Osteoblast (primary cell): ENCODE measurements around the gene FBLN5. TPM values are rescaled to one million over a fixed set of nuclear protein-coding genes. Genes with fewer than 3 reads are reported as not detected.
A peak's percentile ranks its signal among the peaks of the same experiment; 100 is the strongest.

Experiments used
- DNase-seq: peaks from one replicate; pipeline ENCODE4 v3.0.0; 2011; ENCODE audit warnings: low spot score, mixed read lengths; ENCODE audit not compliant: insufficient read length; ENCODE audit errors: missing footprints
- H2AFZ ChIP-seq: 2 replicates; pipeline ENCODE4 v1.6.0; 2011; ENCODE audit warnings: mild to moderate bottlenecking, low read length
- H3K27ac ChIP-seq: 2 replicates; pipeline ENCODE4 v1.5.1; 2011; ENCODE audit warnings: mild to moderate bottlenecking, low read depth, low read length, moderate library complexity
- H3K27me3 ChIP-seq: 2 replicates; pipeline ENCODE4 v1.6.0; 2012; ENCODE audit warnings: mild to moderate bottlenecking, control low read depth, inconsistent platforms, low read length, moderate library complexity; ENCODE audit not compliant: insufficient read depth
- H3K36me3 ChIP-seq: 2 replicates; pipeline ENCODE4 v1.5.1; 2011; ENCODE audit warnings: mild to moderate bottlenecking, low read length, control low read depth, moderate library complexity; ENCODE audit not compliant: insufficient read depth
- H3K4me1 ChIP-seq: 2 replicates; pipeline ENCODE4 v1.5.1; 2011; ENCODE audit warnings: mild to moderate bottlenecking, low read length, control low read depth, moderate library complexity; ENCODE audit not compliant: insufficient read depth
- H3K4me2 ChIP-seq: 2 replicates; pipeline ENCODE4 v1.6.0; 2011; ENCODE audit warnings: mild to moderate bottlenecking, low read length; ENCODE audit not compliant: insufficient read depth
- H3K4me3 ChIP-seq: fragments of 200-600 bp; sonication (generic); 3 replicates; pipeline ENCODE4 v1.5.1; 2012; ENCODE audit warnings: mild to moderate bottlenecking, low read length, inconsistent platforms; ENCODE audit not compliant: insufficient read depth
- H3K79me2 ChIP-seq: 2 replicates; pipeline ENCODE4 v1.6.0; 2012; ENCODE audit warnings: mild to moderate bottlenecking, low read length, control low read depth, inconsistent platforms; ENCODE audit not compliant: insufficient read depth
- H3K9me3 ChIP-seq: 2 replicates; pipeline ENCODE4 v1.5.1; 2011; ENCODE audit warnings: low read depth, low read length, control low read depth
- H4K20me1 ChIP-seq: 2 replicates; pipeline ENCODE4 v1.6.0; 2012; ENCODE audit warnings: mild to moderate bottlenecking, low read length, control low read depth; ENCODE audit not compliant: insufficient read depth
- total RNA-seq: library from RNA; depleted of rRNA; stranded (reverse); fragments of >200 nt; gene quantifications from 2 replicates; pipeline ENCODE4 v1.2.3, GENCODE V29; 2012
- TF ChIP-seq, protein P1 (sequence below): IDR thresholded peaks from 2 replicates; pipeline ENCODE4 v1.5.1; 2011; ENCODE audit warnings: mild to moderate bottlenecking, low read depth, low read length, moderate library complexity; ENCODE audit errors: extremely low read depth

The FBLN5 gene
- total RNA-seq, 1 donor = 22.1 TPM

DNA sequence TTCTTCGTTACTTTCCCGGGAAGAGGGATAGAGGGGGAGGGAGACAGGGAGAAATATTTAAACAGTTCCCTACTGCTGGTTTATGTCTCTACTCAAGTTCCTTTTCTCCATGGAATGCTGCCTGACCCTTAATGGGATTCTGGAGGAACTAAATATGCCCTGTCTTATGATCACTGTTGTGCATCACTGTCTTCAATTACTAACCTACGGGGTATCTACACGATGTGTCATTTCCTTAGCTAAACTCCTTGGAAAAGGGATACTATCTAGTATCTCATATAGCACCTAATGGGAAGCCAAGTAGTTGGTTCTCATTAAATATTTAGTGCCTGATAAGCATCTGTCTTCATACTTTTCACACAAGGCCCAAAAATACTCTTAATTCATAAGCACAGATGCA, 37.5 kb upstream of the FBLN5 start:
- Histone ChIP-seq H3K27me3 (no peaks in the 10 kb centered on the region), H3K4me2 (no peak overlapping the region), H3K27ac (peak overlapping the region; percentile 44), H3K79me2 (peaks cover 11% of the 10 kb centered on the region), H3K4me1 (peaks cover 20% of the 10 kb centered on the region), H3K36me3 (peaks cover 22% of the 10 kb centered on the region), H3K4me3 (no peak overlapping the region), H2AFZ (no peak overlapping the region), H4K20me1 (peaks cover under 1% of the 10 kb centered on the region), H3K9me3 (no peaks in the 10 kb centered on the region)
- no peak for DNase-seq
- TF ChIP-seq, protein P1, sequence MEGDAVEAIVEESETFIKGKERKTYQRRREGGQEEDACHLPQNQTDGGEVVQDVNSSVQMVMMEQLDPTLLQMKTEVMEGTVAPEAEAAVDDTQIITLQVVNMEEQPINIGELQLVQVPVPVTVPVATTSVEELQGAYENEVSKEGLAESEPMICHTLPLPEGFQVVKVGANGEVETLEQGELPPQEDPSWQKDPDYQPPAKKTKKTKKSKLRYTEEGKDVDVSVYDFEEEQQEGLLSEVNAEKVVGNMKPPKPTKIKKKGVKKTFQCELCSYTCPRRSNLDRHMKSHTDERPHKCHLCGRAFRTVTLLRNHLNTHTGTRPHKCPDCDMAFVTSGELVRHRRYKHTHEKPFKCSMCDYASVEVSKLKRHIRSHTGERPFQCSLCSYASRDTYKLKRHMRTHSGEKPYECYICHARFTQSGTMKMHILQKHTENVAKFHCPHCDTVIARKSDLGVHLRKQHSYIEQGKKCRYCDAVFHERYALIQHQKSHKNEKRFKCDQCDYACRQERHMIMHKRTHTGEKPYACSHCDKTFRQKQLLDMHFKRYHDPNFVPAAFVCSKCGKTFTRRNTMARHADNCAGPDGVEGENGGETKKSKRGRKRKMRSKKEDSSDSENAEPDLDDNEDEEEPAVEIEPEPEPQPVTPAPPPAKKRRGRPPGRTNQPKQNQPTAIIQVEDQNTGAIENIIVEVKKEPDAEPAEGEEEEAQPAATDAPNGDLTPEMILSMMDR = no peak

DNA sequence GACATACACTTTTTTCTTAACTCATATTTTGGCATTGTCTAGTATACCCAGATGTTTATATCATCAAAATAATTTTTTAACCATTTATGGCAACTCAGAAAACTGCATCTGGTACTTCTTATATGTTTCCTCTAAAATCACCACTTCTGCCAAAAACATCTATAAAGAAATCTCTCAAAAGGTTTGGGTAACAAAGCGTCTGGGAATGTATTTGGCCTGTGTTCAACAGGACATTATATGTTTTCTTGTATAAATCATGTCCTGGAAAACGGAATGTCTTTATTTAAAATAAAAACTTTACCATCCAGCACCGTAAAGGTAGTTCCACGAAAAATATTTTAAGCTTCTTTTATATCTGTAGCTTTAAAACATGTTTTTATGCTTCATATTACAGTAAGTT, 36.1 kb upstream of the FBLN5 start:
- Histone ChIP-seq H3K36me3 (peaks cover 22% of the 10 kb centered on the region), H4K20me1 (peaks cover 8% of the 10 kb centered on the region), H3K27me3 (no peaks in the 10 kb centered on the region), H3K4me3 (no peak overlapping the region), H3K4me1 (peaks cover 26% of the 10 kb centered on the region), H3K27ac (peak overlapping the region; percentile 20), H3K4me2 (no peak overlapping the region), H2AFZ (no peak overlapping the region), H3K79me2 (peaks cover 15% of the 10 kb centered on the region), H3K9me3 (no peaks in the 10 kb centered on the region)
- TF ChIP-seq, protein P1 = no peak
- DNase-seq = no peak

DNA sequence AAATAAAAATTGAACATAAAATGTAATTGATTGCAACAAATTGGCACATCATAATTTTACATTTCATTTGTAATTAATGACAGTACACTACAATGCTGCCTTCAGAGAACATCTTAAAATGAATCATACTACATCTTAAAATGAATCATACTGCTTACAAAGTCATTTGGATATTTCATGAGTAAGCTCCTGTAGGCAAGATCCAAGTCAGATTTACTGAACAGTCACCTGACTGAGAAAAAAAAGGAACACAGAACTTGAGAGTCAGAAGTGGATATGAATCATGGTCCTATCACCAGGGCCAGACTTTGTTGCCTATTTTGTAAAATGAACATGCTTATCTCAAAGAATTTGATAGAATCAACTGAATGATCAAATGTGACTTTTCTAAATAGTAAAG, 32.7 kb upstream of the FBLN5 start:
- Histone ChIP-seq H4K20me1 (peaks cover 8% of the 10 kb centered on the region), H2AFZ (no peak overlapping the region), H3K36me3 (peaks cover 3% of the 10 kb centered on the region), H3K79me2 (peaks cover 15% of the 10 kb centered on the region), H3K9me3 (no peaks in the 10 kb centered on the region), H3K4me3 (no peak overlapping the region), H3K27me3 (no peaks in the 10 kb centered on the region), H3K4me2 (no peak overlapping the region), H3K27ac (peak overlapping the region; percentile 57), H3K4me1 (peaks cover 26% of the 10 kb centered on the region)
- peak; percentile 88 for DNase-seq
- TF ChIP-seq, protein P1 = no peak

DNA sequence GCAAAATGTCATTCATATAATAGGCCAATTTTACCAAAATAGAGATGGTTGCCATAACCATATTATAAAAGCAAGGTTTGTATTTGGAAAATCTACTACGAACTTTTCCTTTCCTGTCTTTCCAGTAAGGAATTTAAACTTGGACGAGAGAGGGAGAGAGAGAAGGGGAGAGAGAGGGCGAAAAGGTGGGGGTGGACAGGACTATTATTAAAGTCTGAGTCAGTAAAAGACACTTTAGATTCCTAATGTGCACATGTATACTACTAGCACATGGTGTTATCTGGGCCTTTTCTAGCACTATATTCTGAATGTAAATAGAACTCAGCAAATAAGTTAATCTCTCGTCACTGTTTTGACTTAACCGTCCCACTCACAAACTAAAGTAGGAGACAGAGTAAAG, 30.4 kb upstream of the FBLN5 start:
- no peak overlapping the region for H2AFZ ChIP-seq
- peaks cover 8% of the 10 kb centered on the region for H4K20me1 ChIP-seq
- H3K4me3 ChIP-seq = no peak overlapping the region
- H3K36me3 ChIP-seq = peaks cover 15% of the 10 kb centered on the region
- H3K4me1 ChIP-seq = peaks cover 21% of the 10 kb centered on the region
- no peak overlapping the region for H3K4me2 ChIP-seq
- H3K27me3 ChIP-seq = no peaks in the 10 kb centered on the region
- no peak for DNase-seq
- TF ChIP-seq, protein P1 = no peak
- H3K27ac ChIP-seq = no peak overlapping the region
- no peaks in the 10 kb centered on the region for H3K9me3 ChIP-seq
- peaks cover 11% of the 10 kb centered on the region for H3K79me2 ChIP-seq
